Measurements from ENCODE around the gene TSHB.
A peak's percentile ranks its signal among the peaks of the same experiment; 100 is the strongest.

The TSHB gene

DNA sequence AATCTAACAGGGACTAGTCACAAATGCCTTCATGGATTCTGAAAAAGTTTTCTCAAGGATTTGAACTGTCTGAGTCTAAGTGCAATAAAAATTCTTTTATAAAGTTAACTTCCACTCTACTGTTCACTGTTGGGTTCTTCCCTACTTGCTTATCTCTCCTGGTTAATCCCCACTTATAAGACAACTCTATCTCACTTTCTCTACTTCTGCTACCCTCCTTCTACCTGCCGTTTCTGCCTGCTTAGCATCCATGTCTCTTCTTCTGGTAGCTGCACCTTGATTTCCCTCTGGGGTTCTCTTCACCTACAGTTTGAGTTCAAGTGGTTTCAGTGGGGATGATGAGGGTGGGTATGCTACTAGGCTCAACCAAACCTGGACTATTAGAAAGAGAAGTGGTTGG, 6.0 kb downstream of the TSHB start:
- Histone ChIP-seq H3K36me3 (ENCODE audit: insufficient read depth, low read length) (no peaks in the 10 kb centered on the region), H3K27me3 (ENCODE audit: insufficient read depth, low read length) (no peaks in the 10 kb centered on the region), H3K9me3 (ENCODE audit: low read length) (no peaks in the 10 kb centered on the region), H2AFZ (ENCODE audit: low read length) (no peak overlapping the region), H3K27ac (ENCODE audit: low read depth, low read length, poor library complexity, severe bottlenecking) (no peak overlapping the region), H3K79me2 (ENCODE audit: insufficient read depth, low read length) (no peaks in the 10 kb centered on the region), H3K4me1 (ENCODE audit: insufficient read depth, low read length, severe bottlenecking) (no peaks in the 10 kb centered on the region), H3F3A (ENCODE audit: insufficient read depth, low read length) (no peaks in the 10 kb centered on the region), H4K20me1 (ENCODE audit: insufficient read depth, low read length) (no peaks in the 10 kb centered on the region), H3K4me2 (ENCODE audit: low read length) (no peak overlapping the region), H3K9ac (ENCODE audit: low read length) (no peak overlapping the region), H3K4me3 (ENCODE audit: low read depth, low read length, poor library complexity, severe bottlenecking) (no peak overlapping the region), H3K9me2 (ENCODE audit: low read depth, low read length) (no peaks in the 10 kb centered on the region)
- TF ChIP-seq, protein P1, sequence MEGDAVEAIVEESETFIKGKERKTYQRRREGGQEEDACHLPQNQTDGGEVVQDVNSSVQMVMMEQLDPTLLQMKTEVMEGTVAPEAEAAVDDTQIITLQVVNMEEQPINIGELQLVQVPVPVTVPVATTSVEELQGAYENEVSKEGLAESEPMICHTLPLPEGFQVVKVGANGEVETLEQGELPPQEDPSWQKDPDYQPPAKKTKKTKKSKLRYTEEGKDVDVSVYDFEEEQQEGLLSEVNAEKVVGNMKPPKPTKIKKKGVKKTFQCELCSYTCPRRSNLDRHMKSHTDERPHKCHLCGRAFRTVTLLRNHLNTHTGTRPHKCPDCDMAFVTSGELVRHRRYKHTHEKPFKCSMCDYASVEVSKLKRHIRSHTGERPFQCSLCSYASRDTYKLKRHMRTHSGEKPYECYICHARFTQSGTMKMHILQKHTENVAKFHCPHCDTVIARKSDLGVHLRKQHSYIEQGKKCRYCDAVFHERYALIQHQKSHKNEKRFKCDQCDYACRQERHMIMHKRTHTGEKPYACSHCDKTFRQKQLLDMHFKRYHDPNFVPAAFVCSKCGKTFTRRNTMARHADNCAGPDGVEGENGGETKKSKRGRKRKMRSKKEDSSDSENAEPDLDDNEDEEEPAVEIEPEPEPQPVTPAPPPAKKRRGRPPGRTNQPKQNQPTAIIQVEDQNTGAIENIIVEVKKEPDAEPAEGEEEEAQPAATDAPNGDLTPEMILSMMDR (IDR thresholded peaks at IDR 0.05; ENCODE audit: low read length) = no peak
- TF ChIP-seq EZH2 (IDR thresholded peaks at IDR 0.05; ENCODE audit: borderline replicate concordance, low read length) = no peak

DNA sequence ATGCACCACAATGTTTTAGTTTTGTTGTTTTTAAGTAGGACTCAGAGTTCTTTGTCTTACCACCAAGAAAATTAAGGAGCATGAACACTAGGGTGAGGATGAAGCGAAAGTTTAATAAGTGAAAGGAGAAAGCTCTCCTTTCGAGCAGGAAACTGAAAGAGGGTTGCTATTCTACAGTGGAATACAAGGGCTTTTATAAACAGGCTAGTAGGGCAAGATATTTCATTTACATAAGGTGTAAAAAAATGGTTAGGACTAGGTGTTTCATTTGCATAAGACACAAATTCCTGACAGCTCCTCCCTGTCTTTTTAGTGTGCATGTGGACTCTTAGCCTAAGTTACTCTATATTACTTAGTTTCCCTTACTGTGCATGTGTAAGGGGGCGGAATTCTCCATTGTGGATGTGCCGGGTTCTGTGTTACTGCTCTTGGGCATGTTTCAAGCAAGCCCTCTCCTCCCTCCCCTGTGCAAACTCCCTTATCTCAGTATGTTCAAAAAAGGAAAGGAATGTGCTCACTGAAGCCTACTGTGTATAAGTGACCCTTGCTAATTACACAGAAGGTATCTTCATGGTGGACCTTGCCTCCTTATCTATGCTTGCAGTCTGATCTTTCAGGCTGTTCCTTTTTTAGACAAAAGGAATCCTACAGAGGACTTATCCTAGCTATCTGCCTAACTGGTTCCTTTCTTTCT, 7.3 kb downstream of the TSHB start:
- Histone ChIP-seq H3K9me2 (ENCODE audit: low read depth, low read length) (no peaks in the 10 kb centered on the region), H3K27me3 (ENCODE audit: insufficient read depth, low read length) (no peaks in the 10 kb centered on the region), H2AFZ (ENCODE audit: low read length) (no peak overlapping the region), H3F3A (ENCODE audit: insufficient read depth, low read length) (no peaks in the 10 kb centered on the region), H3K27ac (ENCODE audit: low read depth, low read length, poor library complexity, severe bottlenecking) (no peak overlapping the region), H4K20me1 (ENCODE audit: insufficient read depth, low read length) (no peaks in the 10 kb centered on the region), H3K4me3 (ENCODE audit: low read depth, low read length, poor library complexity, severe bottlenecking) (no peak overlapping the region), H3K9ac (ENCODE audit: low read length) (no peak overlapping the region), H3K36me3 (ENCODE audit: insufficient read depth, low read length) (no peaks in the 10 kb centered on the region), H3K79me2 (ENCODE audit: insufficient read depth, low read length) (no peaks in the 10 kb centered on the region), H3K4me2 (ENCODE audit: low read length) (no peak overlapping the region), H3K9me3 (ENCODE audit: low read length) (no peaks in the 10 kb centered on the region), H3K4me1 (ENCODE audit: insufficient read depth, low read length, severe bottlenecking) (no peaks in the 10 kb centered on the region)
- TF ChIP-seq, protein P1 (IDR thresholded peaks at IDR 0.05; ENCODE audit: low read length) = no peak
- TF ChIP-seq EZH2 (IDR thresholded peaks at IDR 0.05; ENCODE audit: borderline replicate concordance, low read length) = no peak

DNA sequence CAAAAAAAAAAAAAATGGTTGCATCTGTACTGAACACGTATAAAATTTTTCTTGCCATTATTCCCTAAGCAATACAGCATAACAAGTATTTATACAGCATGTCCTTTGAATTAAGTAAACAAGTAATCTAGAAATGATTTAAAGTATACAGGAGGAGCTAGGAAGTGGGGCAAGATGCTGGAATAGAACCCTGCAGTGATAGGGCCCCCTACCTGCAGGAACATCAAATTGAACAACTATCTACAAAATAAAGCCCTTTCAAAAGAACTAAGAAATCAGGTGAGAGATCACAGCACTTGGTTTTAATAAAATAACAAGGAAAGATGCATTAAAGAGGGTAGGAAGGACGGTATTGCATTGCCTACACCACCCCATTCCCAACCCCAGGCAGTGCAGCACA, 10.9 kb downstream of the TSHB start:
- H3K27me3 ChIP-seq (ENCODE audit: insufficient read depth, low read length) = no peaks in the 10 kb centered on the region
- H3F3A ChIP-seq (ENCODE audit: insufficient read depth, low read length) = no peaks in the 10 kb centered on the region
- H4K20me1 ChIP-seq (ENCODE audit: insufficient read depth, low read length) = no peaks in the 10 kb centered on the region
- H3K4me2 ChIP-seq (ENCODE audit: low read length) = no peak overlapping the region
- no peaks in the 10 kb centered on the region for H3K4me1 ChIP-seq (ENCODE audit: insufficient read depth, low read length, severe bottlenecking)
- H3K36me3 ChIP-seq (ENCODE audit: insufficient read depth, low read length) = no peaks in the 10 kb centered on the region
- no peaks in the 10 kb centered on the region for H3K9me3 ChIP-seq (ENCODE audit: low read length)
- no peak overlapping the region for H2AFZ ChIP-seq (ENCODE audit: low read length)
- no peak overlapping the region for H3K4me3 ChIP-seq (ENCODE audit: low read depth, low read length, poor library complexity, severe bottlenecking)
- no peak overlapping the region for H3K27ac ChIP-seq (ENCODE audit: low read depth, low read length, poor library complexity, severe bottlenecking)
- no peak overlapping the region for H3K9ac ChIP-seq (ENCODE audit: low read length)
- H3K9me2 ChIP-seq (ENCODE audit: low read depth, low read length) = no peaks in the 10 kb centered on the region
- TF ChIP-seq EZH2 (IDR thresholded peaks at IDR 0.05; ENCODE audit: borderline replicate concordance, low read length) = no peak
- TF ChIP-seq, protein P1 (IDR thresholded peaks at IDR 0.05; ENCODE audit: low read length) = peak; percentile 24; the same call in 1 of the 2 replicates
- no peaks in the 10 kb centered on the region for H3K79me2 ChIP-seq (ENCODE audit: insufficient read depth, low read length)
